Suppressor macrophage treated with lipopolysaccharide for 1 hour (primary cell): ENCODE results near the gene LYST.

Source experiments
- DNase-seq, 3 donors: peaks; one replicate each; pipeline ENCODE4 v3.0.0-alpha.2; 2020 to 2022

LYST gene

GRCh38 chr1:235749755-235750300, 116.9 kb downstream of the LYST start:
- no peak for DNase-seq

DNA sequence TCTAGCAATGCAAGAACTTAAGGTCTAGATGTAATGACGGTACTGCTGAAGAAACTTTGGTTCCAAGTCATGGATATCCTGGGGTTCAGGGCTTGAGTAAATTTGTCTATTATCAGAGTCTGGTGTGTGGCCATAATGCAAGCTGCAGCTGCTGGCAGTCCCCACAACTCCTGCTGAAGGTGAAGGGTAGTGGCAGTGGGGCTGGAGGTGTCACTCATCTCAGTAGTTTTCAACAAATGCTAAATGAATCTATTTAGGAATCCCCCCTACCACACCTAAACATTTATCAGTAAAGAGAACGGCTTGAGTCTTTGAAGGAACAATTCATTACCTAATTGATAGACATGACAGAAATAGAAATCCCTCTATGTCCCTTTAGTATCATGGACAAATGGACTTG, 118.0 kb downstream of the LYST start:
- no peak for DNase-seq

DNA sequence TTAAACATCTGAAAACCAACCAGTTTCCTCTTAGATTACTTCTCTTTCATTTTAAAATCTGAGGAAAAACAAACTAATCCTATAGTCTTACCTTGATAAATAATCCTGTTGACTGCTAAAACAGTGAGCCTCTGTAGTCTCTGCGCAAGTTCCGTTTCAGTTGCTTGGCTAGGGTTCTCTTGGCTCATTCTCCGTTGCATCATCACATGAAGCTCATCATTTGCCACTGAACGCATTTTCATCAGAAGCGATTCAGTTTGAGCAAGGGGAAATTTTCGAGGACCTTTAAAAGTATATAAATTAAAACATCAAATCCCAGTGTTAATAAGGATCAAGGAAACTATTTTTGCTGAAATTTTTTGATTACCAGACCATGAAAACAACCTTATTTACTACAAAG, 120.5 kb downstream of the LYST start:
- DNase-seq = peak; percentile 9 to 50 (median 28)

DNA sequence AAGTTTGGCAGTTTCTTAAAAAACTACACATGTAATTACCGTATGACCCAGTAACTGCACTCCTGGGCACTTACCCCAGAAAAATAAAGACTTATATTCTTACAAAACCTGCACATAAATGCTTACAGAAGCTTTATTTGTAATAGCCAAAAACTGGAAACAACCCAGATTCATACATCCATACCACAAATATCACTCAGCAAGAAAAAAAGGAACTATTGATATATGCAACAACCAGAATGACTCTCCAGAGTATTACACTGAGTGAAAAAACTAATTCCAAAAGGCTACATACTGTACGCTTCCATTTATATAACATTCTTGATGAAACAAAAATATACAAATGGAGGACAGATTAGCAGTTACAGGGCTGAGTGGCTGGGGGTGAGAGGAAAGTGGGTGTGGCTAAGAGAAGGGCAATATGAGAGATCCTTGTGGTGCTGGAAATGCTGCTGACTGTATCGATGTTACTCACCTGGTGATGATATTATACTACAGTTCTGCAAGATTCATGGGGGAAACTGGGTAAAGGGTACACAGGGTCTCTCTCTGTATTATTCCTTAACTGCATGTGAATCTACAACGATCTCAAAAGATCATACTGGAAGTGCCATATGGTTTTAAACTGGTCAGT, 121.1 kb downstream of the LYST start:
- peak; percentile 3 to 43 (median 42) for DNase-seq

DNA sequence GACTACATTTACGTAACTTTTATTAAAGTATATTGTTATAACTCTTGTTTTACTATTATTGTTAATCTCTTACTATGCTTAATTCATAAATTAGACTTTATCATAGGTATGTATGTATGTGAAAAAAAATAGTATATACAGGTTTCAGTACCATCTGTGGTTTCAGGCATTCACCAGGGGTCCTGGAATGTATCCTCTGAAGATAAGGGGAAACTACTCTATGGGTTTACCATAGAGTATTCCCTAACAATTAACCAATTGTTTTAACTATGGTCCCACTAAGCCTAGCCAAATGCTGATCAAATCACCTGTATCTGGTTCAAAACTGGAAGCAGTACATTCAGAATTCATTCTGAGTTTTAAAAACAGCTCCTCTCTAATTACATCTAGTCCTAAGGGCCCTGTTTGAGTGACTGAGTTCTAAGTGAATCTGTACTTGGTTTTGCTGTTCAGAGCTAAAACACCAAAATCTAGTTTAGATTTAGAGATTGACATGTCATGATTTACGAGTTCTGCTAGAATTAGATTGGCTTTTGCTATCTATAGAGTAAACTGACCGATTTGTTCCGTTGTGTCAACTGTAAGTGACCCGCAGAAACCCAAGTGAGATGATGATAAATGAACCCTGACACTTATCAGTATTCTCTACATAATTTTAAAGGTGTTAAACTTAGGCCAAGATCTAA, 123.6 kb downstream of the LYST start:
- DNase-seq = no peak

- DNase-seq = no peak
Observed at GRCh38 chr1:235741294-235741693, 125.4 kb downstream of the LYST start.

DNA sequence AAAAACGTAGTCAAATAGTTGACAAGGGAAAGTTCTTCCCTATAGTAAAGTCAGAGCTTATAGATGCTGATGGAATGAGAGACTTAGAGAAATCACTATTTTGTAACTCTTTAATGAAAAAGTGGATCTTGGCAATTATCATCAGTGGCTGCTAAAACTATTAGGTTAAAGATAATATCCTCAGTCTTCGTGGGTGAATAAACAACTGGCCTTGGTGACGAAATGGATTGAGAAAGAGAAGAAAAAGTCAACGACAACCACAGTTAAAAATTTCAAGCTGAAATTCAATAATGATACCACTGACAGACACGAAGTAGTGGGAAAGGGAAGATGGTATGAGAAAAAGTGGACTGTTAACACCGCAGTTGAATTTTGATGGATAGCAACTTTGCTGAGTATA, 127.1 kb downstream of the LYST start:
- no peak for DNase-seq

DNA sequence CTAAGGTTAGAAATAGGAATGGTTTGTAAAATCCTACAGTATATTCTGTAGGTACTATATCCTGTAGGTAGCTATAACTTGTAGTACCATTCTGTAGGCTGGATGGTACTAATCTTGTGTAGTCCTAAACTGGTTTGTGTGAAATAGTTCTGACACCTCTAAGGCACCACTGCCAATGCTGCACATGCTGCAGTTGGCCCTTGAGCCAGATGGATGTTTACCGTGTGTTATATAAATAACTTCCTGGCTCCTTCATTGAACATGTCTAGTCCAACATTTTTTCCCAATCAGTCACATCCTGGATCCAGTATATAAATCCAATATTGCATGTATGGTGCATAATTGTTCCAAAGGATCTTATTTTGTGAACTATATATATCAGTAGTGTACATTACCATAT, 127.6 kb downstream of the LYST start:
- DNase-seq = no peak

DNA sequence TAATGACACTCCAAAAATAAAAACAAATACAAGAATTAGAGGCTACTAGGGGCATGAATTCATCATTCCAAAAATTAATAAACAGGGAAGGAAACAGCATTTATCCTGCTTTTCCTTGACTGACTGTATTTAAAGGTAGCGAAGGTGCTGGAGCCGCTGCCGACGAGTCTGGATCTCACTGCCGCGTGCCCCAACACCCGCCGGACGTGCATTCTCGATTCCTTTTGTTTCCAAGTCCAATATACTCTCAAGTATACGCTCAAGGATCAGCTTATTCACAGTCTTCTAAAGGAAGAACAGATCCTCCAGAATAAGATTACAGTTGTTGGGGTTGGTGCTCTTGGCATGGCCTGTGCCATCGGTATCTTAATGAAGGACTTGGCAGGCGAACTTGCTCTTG, 129.0 kb downstream of the LYST start:
- no peak for DNase-seq

GRCh38 chr1:235736263-235736662, 130.4 kb downstream of the LYST start:
- DNase-seq = no peak

DNA sequence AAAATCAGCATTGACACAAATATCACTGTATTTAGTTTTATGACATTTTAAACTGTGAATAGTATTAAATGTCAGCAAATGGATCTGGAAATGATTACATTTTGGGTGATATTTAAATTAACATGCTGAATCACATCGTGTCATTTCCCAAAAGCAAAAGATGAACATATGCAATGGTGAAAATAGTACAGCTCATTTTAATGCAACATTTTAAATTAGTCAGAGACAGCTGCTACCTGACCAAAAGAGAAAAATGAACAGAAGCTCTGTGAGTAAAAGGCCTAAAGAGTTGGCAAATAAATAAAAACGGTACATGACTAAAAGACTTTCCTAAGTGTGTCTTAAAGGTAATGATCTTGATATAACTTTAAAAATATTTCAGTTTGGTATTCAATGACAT, 131.1 kb downstream of the LYST start:
- DNase-seq = peak in 1 of 3 donors; percentile 13

DNA sequence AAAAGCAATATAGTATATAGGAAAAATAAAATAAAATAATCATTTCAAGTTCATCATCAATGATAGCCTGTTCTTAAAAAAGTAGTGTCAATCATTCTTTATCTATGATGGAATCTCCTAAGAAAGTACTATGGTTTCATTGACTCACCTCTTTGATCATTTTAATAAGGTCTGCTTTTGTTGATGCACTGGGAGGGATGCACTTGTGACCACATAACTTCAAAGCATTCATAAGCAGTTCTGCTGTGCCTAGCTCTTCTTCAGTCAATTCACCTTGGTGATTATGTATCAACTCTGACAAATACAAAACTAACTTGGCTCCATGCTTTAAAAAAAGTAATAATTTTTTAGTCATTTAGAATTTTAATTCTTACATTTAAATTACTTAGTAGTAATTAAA, 132.4 kb downstream of the LYST start:
- DNase-seq = no peak

DNA sequence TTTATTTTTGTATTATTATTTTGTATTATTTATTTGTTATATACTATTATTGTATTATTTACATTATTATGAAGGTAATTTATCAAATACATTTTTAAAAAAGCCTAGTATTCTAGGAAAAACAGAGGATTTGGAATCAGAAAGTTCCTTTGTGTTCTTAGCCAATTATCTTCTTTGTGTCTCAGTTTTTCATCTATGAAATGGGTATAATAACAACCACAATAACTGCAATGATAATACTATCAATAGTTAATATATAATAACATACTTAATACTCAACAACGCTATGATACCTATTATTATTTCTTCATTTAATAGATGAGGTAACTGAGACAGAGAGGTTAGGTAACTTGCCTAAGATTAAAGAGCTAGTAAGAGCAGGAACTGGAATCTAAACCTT, 136.7 kb downstream of the LYST start:
- no peak for DNase-seq

DNA sequence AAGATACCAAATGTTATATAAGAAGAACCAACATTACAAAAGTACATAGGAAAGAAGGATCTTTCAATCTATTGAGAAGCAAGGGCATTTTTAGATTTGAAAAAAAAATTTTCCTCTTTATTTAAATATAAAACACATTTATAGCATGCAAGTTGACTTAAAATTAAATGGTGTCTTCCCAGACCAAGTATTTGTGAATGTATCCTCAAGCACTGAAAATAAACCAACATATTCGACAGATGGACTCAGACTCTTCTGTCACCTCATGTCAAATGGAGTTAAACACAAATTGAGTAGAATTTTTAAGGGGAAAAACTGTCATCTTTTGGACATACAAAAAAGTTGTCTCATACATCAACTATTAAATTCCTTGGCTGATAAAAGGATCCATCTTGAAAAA, 140.1 kb downstream of the LYST start:
- DNase-seq = no peak

DNA sequence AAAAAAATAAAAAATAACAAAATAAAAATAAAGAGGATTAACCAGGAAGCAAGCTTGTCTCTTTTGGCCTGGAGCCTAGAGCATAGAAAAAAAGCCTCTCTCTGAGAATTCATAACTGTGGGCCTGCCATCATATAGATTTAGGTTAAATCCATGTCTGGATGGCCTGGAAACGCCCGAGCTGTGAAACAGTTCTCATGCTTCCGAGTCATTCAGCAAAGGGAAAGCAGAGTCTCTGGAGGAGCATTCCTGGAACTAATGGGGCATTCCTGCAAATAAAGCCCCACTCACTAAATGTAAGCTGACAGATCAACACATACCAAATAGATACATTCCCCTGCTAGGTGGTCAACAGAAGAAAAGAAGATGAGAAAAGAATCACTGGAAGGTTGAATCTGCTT, 141.3 kb downstream of the LYST start:
- DNase-seq = peak in 2 of 3 donors; percentile 7 to 38

- no peak for DNase-seq
Observed at GRCh38 chr1:235724730-235725129, 142.0 kb downstream of the LYST start.

- no peak for DNase-seq
Observed at GRCh38 chr1:235722858-235723257, 143.8 kb downstream of the LYST start.

DNA sequence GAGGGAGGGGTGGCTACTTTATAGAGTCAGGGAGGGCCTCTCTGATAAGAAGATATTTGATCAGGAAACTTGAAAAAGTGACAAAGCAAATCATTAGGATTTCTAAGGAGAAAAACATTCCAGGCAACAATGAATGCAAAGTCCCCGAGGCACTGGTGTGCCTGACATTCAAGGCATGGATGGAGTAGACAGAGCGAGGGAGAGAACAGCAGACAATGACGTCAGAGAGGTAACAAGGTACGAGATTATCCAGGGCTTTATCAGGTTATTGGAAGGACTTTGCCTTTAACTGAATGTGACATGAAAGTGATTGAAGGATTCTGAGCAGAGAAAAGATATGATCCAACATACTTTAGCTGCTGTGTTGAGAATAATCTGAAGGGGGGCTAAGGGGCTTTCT, 144.7 kb downstream of the LYST start:
- no peak for DNase-seq

DNA sequence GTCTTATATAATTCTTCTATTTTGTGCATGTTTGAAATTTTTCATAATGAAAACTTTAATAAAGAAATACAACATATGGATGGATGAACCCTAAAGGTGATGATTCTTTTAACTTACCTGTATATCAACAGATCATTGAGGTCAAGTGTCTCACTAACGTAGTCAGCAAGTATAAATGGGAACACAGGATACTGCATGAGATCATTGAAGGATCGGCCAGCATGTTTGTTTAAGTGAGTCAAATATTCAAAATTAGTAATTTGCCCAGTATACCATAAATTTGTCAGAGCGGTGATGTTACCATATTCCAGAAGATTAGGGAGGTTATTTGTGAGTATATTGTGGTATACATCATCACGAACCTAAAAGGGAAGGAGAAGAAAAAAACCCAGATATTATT, 146.2 kb downstream of the LYST start:
- DNase-seq = peak in 2 of 3 donors; percentile 9 to 24

- DNase-seq = no peak
Observed at GRCh38 chr1:235714205-235714897, 152.4 kb downstream of the LYST start.

DNA sequence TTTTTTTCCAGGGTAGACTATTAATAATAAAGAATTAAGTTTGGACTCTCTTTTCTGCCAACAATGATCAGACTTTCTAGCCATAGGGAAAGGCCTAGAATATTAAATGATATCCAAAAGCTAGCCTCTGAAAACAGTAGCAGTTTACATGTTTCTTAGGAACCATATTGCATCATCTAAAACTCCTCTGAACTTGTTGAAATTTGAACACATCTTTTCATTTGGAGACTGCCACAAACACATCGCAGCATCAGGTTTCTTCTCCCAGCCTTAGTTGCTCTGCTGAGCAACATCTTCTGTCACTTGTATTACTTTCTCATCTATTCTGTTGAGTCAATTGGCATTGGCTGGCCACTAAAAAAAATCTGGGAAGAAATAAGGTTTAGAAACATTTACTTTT, 153.9 kb downstream of the LYST start:
- no peak for DNase-seq

GRCh38 chr1:235710687-235711086, 156.0 kb downstream of the LYST start:
- DNase-seq = no peak

GRCh38 chr1:235709018-235709417, 157.7 kb downstream of the LYST start:
- no peak for DNase-seq

DNA sequence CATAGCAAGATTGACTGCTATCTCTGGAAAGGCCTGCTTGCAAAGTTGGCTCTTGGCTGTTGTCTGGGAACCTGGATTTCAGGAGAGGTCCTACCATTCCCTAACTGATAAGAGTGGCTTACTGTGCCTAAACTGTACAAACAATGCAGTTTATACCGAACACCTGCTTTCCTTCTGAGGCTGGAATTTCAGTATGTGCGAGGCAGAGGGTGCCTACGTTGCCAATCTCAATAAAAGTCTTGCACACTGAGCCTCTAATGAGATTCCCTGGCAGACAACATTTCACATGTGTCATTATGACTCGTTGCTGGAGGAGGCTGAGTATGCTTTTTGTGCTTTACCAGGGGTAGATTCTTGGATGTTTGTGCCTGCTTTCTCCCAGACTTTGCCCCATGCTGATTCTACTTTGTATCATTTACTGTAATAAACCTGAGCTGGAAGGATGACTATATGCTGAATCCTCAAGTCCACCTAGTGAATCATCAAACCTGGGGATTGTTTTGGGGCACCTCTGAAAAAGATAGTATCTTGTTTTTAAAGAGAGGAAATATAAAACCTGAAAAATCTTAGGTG, 158.2 kb downstream of the LYST start:
- DNase-seq = peak in 1 of 3 donors; percentile 13
